ENCODE results near the gene SRGAP2B.
A peak's percentile ranks its signal among the peaks of the same experiment; 100 is the strongest.
"Not testable (repeated sequence)": the region's sequence is repeated elsewhere in the genome, so short reads cannot be mapped to it uniquely, and the experiment has no call there.

Gene SRGAP2B

GRCh38 chr1:144946525-144947480, 148.3 kb downstream of the SRGAP2B start:
- DNase-seq (ENCODE audit: low spot score), result not testable (repeated sequence)

DNA sequence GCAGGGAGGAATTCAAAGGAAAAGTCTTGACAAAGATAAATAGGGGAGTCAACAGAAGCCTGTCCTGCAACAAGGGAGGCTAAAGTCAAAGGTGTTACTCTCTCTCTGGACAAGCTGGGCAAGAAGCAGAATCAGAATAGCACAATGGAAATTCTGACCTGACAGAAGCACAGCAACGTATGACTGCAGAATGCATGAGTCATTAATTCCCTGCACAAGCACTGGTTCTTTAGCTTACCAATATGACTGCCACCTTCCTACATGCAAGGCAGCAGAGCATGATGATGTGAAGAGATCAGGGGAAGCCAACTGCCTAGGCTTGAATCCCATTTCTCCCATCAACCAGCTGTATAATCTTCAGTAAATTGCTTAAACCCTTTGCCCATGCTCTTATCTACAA, 153.4 kb downstream of the SRGAP2B start:
- not testable (repeated sequence) for DNase-seq (ENCODE audit: low spot score)

- DNase-seq (ENCODE audit: low spot score), result not testable (repeated sequence)
Measured at GRCh38 chr1:144940054-144940453, 155.1 kb downstream of the SRGAP2B start.

- not testable (repeated sequence) for DNase-seq (ENCODE audit: low spot score)
Measured at GRCh38 chr1:144938627-144939026, 156.5 kb downstream of the SRGAP2B start.

DNA sequence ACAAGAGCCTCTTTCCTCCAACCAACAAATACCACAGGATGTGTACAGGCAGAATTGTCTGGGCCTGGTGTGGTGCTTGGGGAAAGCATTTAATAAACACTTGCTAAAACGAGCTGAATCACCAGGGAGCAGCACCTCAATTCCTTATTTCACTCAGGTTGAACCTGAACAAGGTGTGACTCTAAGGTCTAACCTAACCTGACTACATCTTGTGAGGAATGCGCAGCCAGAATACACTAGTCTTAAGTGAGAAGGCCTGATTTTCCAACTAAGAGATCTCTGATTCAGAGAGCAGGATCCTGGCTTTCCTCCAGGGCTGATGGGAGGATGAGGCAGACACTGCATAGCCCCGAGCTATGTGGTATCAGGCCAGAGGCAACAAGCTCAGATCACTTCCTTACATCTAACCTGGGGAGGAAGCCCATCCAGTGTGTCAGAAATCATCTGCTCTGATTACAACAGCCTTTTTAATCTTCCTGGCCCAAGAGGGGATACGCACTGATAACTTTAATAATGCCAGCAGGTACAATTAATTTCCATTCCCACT, 158.9 kb downstream of the SRGAP2B start:
- not testable (repeated sequence) for DNase-seq (ENCODE audit: low spot score)

DNA sequence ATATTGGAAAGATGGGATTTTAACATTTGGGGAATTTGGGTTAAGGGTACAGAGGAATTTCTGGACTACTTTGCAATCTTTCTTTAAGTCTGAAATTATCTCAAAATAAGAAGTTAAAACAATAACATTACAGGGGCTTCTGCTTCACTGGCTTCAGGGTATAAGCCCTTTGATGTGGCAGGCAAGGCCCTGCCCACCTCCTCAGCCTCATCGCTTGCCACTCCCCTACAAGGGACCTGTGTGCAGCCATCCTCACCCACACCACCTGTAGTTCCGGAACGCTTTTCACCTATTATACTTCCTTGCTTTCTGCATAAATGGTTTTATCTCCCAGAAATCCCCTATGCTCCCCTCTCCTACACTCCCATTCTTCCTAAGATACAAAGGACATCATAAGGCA, 159.8 kb downstream of the SRGAP2B start:
- not testable (repeated sequence) for DNase-seq (ENCODE audit: low spot score)

DNA sequence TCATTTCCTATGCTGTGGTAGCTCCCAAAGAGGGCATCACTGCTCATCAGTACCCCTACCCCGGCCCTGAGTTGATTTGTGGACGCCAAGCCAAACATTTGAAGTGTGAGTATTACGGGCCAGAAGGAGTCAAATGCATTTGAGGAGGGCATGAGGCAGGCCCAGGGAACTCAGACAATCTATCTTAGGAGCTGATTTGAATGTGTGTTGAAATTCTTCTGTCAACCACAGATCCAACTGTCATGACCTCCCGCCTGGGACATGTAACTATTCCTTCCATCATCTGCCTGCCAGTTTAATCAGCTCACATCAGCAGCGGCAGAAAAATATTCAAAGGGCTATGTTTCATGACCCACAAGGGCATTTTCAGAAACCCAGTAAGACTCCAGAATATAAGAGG, 162.1 kb downstream of the SRGAP2B start:
- DNase-seq (ENCODE audit: low spot score), result not testable (repeated sequence)

DNA sequence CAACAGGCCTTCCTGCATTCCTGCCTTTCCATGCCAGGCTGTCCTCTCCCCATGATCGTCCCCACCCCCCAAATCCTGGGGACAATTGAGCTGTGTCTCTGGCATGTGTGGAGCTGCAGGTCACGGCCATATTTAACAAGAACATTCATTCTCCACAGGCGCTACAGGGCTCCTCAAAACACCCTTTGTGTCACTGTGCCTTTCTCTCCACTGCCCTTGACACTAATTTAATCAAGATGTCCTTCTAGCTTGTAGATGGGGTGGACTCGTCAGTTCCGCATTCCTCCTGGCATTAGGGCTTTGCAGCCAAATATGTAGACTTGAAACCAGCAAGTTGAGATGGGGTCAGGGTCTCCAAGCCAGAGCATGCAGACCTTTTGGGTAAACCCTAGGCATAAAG, 163.0 kb downstream of the SRGAP2B start:
- peak; percentile 12 for DNase-seq (ENCODE audit: low spot score)

- not testable (repeated sequence) for DNase-seq (ENCODE audit: low spot score)
Measured at GRCh38 chr1:144931553-144931952, 163.6 kb downstream of the SRGAP2B start.

DNA sequence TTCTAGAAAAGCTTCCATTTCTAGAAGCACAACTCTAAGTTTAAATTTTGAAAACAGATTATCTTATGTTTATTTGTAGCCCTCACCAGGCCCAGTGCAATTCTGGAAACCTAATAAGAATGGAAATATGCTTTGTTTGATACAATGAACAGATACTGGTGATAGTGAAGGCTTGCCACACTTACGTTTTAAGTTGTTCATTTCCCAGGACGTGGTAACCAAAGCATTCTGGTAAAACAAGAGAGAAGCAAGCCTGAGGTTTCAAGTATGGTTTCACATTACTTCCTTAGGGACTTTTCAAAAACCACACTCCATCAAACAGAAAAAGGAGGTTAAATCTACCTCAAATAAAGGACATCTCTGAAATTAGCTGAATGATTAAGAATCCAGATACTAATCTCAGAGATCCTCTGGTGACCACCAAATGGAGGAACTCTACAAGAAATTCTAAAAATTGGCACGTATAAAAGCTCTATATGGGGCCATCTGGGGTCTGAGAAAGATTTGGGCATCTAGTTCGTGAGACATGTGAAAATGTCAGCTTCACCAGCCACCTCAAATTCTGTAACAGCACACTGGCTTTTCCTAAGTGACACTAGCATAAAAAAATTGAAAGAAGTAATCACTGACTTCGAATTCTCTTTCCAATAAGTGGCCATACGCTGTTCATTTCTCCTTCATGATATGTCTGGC, 164.9 kb downstream of the SRGAP2B start:
- DNase-seq (ENCODE audit: low spot score), result not testable (repeated sequence)

- DNase-seq (ENCODE audit: low spot score), result not testable (repeated sequence)
Measured at GRCh38 chr1:144927292-144927691, 167.8 kb downstream of the SRGAP2B start.

DNA sequence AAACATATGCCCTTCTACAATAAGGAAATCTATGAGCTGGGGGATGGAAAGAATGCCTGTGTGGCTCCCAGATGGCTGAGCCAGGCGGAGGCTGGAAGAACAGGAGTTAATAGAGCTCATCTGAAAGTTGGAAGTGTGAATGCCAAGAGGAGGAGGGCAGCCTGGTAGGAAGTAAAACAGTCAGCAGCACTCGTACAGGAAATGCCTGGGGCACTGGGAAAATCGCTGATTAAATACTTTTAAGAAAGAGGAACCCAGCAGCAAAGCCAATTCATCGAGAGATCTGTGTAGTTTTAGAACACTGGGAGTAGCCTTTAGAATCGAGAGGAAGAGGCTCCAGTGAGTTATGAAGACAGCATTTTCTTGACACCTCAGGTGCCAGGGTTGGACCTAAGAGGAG, 171.5 kb downstream of the SRGAP2B start:
- DNase-seq (ENCODE audit: low spot score), result not testable (repeated sequence)

- DNase-seq (ENCODE audit: low spot score), result not testable (repeated sequence)
Measured at GRCh38 chr1:144922785-144923184, 172.3 kb downstream of the SRGAP2B start.

DNA sequence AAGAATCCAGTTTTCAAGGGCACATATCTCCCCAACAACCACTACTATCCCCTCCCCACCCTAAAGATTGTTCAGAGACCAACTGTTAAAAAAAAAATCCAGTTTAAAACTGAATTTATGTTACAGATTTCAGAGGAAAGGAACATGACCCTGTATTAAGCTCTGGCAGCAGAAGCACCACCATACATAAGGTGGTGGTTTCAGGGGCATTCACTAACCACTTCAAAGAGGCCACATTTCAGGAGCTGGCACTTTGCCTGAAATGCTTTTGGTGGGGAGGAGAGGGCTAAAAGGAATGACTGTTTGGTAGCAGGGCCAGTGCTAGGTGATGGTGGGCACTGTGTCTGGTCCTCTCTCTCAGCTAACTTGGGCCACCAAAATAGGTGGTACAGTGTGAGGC, 176.0 kb downstream of the SRGAP2B start:
- not testable (repeated sequence) for DNase-seq (ENCODE audit: low spot score)

- not testable (repeated sequence) for DNase-seq (ENCODE audit: low spot score)
Measured at GRCh38 chr1:144918027-144918603, 177.0 kb downstream of the SRGAP2B start.

DNA sequence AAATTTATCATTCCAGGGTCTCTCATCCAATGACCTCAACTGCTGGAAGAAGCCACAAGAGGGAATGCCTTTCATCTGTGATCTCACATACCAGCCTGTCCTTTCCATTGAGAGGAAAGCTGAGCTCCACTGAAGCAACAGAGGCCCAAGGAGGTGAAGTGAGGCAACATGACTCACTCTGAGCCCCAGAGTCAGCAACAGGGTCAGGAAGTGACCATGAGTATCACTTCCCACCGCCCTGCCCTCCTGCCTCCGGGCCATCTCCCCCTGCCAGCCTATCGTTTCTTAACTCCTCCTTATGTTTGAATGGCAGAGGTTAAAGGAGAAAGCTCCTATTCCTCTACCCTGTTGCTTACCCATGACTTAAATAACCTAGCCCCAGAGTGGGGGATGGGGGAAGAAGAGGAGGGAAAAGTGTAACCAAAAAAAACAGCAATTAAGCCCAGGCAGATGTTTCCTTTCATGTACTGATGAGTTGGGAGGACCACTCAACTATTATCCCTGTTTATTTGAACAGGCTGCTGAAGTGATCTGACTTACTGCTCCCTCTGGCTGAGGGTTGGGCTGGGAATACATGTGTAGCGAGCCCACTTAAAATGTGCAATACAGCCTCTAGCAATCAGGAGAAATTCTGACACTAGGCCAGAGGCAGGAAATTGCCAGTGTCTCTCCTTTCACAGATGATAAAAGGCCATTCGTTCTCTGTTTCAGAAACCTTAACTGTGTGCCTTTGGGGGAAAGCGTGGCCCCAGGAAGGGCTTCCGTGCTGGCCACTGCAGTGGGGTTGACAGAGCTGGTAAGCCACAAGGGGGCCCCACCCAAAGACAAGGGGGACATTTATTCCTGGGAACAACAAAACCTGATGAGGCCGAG, 177.7 kb downstream of the SRGAP2B start:
- not testable (repeated sequence) for DNase-seq (ENCODE audit: low spot score)

DNA sequence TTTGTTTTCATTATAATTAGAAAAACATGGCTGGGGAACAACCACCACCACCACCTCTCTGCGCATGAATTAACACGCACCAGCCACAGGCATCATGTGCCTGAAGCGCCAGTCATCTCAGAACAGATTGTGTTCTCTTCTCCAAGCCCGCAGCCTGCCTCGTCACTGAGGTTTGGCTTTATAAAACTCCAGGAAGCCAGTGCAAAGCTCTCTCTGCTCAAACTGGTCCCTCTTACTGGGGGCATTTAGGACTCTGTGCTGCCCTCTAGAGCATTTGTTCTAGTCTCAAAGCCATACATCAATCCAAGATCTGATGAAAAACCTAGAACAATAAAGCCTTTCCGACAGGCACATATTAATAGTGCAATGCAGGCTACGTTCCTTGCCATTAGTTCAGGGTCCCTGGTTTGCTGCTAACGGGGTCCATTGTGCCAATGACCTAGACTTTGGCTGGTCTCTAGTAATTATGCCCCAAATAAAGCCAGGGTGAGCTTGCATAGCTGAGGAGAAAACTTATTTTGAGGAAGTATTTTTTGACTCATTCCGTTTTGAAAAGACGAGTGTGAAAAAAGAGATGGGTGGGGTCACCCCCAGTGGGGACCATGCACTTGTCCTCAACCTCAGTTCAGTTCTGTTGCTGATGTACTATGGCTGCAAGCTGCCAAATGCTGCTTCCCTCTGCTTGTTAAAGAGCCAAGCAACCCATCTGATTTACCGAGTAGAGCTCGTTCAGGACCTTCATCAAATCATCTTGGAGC, 181.0 kb downstream of the SRGAP2B start:
- not testable (repeated sequence) for DNase-seq (ENCODE audit: low spot score)

DNA sequence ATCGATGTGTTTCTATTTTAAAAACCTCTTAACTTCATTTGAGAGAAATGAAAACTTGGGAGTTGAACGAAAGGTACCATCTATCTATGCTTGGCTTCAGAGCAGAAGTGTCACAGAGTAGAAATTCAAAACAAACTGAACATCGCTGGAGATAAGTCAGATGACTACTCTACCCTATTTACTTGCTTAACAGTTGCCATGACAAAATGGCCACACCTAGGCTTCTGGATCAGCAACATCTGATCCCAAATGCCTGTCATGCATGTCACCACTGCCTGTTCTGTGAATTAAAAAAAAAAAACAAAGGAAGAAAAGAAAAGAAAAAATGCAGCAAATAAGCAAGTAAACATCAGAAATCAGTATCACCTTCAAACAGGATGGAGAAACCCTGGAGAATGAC, 181.7 kb downstream of the SRGAP2B start:
- DNase-seq (ENCODE audit: low spot score), result not testable (repeated sequence)

DNA sequence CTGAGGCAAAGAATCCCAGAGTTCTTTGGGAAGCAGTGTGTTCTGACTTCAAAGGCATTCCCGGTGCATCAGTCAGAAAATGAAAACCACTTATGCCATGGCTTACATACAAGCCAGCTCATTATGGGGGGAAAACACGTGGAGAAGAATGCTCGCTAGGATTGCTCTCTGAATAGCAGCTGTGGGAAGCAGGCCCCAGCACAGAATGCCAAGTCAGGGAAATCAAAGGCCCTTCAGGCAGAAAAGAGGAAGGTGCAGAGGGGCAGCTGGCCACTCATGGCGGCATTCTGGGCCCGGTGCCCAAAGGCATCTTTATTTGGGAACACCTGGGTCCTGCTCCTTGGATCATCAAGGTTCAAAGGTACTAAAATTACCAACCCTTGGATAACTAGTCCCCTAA, 184.4 kb downstream of the SRGAP2B start:
- DNase-seq (ENCODE audit: low spot score), result not testable (repeated sequence)

DNA sequence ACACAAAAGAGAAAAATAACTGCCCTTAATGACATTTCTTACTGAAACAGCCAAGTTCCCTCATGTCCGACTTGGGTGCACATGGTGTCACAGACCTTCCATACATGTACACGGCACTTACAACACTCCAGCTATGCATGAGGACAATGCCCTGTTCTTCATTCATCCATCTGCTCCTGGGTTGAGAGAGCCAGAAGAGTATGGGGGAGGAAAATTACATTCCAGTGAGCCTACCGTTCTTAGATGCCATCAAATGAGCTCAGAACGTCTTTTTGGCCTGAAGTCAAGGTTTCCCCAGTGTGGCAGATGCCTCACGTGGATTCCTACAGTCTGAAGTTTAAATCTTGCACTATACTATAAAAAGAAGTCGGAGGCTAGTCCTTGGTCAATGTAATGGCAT, 194.3 kb downstream of the SRGAP2B start:
- not testable (repeated sequence) for DNase-seq (ENCODE audit: low spot score)
